ENCODE measurements around the gene CKMT1B.
"Not testable (repeated sequence)": the region's sequence is repeated elsewhere in the genome, so short reads cannot be mapped to it uniquely, and the experiment has no call there.

CKMT1B gene

GRCh38 chr15:43593328-43594190 is at the start of gene CKMT1B:
Gene CKMT1B (plus strand): TSS chr15:43594027. CDS start chr15:43594219, 192 bp downstream.
- not testable (repeated sequence) for DNase-seq (ENCODE audit: low spot score)

- no peak for DNase-seq (ENCODE audit: low spot score)
Measured at GRCh38 chr15:43544266-43544665, 49.6 kb upstream of the CKMT1B start.

- DNase-seq (ENCODE audit: low spot score) = no peak
Measured at GRCh38 chr15:43545426-43545825, 48.4 kb upstream of the CKMT1B start.

GRCh38 chr15:43547539-43547938 is 46.3 kb upstream of the CKMT1B start:
- no peak for DNase-seq (ENCODE audit: low spot score)

- no peak for DNase-seq (ENCODE audit: low spot score)
Measured at GRCh38 chr15:43550527-43551363, 43.1 kb upstream of the CKMT1B start.

- no peak for DNase-seq (ENCODE audit: low spot score)
Measured at GRCh38 chr15:43552256-43552655, 41.6 kb upstream of the CKMT1B start.

GRCh38 chr15:43552986-43553385 is 40.8 kb upstream of the CKMT1B start:
- no peak for DNase-seq (ENCODE audit: low spot score)

- not testable (repeated sequence) for DNase-seq (ENCODE audit: low spot score)
Measured at GRCh38 chr15:43562753-43563152, 31.1 kb upstream of the CKMT1B start.

GRCh38 chr15:43563793-43564192 is 30.0 kb upstream of the CKMT1B start:
- not testable (repeated sequence) for DNase-seq (ENCODE audit: low spot score)

- DNase-seq (ENCODE audit: low spot score) = not testable (repeated sequence)
Measured at GRCh38 chr15:43566615-43567014, 27.2 kb upstream of the CKMT1B start.

- not testable (repeated sequence) for DNase-seq (ENCODE audit: low spot score)
Measured at GRCh38 chr15:43574607-43575006, 19.2 kb upstream of the CKMT1B start.

- DNase-seq (ENCODE audit: low spot score) = not testable (repeated sequence)
Measured at GRCh38 chr15:43589778-43590466, 3.9 kb upstream of the CKMT1B start, which contains the start of gene PPIP5K1. Gene PPIP5K1 (minus strand): TSS chr15:43590208. CDS start chr15:43584504, 5,704 bp downstream.

GRCh38 chr15:43592841-43593240 is 986 bp upstream of the CKMT1B start:
- DNase-seq (ENCODE audit: low spot score) = not testable (repeated sequence)

GRCh38 chr15:43599131-43599530 is 5.3 kb downstream of the CKMT1B start:
- not testable (repeated sequence) for DNase-seq (ENCODE audit: low spot score)

GRCh38 chr15:43600200-43600599 is 6.4 kb downstream of the CKMT1B start:
- not testable (repeated sequence) for DNase-seq (ENCODE audit: low spot score)

GRCh38 chr15:43602233-43602632 is 8.4 kb downstream of the CKMT1B start:
- not testable (repeated sequence) for DNase-seq (ENCODE audit: low spot score)

GRCh38 chr15:43617750-43618149 is 23.9 kb downstream of the CKMT1B start:
- DNase-seq (ENCODE audit: low spot score) = not testable (repeated sequence)

GRCh38 chr15:43618700-43619099 is 24.9 kb downstream of the CKMT1B start, which contains the start of gene STRC:
Gene STRC (minus strand): TSS chr15:43618800. CDS start chr15:43618722, 78 bp downstream.
- not testable (repeated sequence) for DNase-seq (ENCODE audit: low spot score)

- not testable (repeated sequence) for DNase-seq (ENCODE audit: low spot score)
Measured at GRCh38 chr15:43622068-43622799, 28.4 kb downstream of the CKMT1B start.

GRCh38 chr15:43625106-43625505 is 31.3 kb downstream of the CKMT1B start:
- no peak for DNase-seq (ENCODE audit: low spot score)

GRCh38 chr15:43626937-43627336 is 33.1 kb downstream of the CKMT1B start:
- DNase-seq (ENCODE audit: low spot score) = not testable (repeated sequence)
